Measurements from ENCODE around the gene PTH1R.

- TF ChIP-seq CTCF (optimal IDR thresholded peaks at IDR 0.05 in 1 of 3, IDR thresholded peaks at IDR 0.05 in 1 of 3, conservative IDR thresholded peaks at IDR 0.05 in 1 of 3; ENCODE audit: extremely low read depth in 1 of 3, insufficient read depth in 2 of 3, low read length in 3 of 3) (no peak), EZH2 (IDR thresholded peaks at IDR 0.05; ENCODE audit: low read length) (no peak)
Measured at GRCh38 chr3:46934498-46935167, 57.1 kb downstream of the PTH1R start.
